ENCODE results near the gene C8A.

Gene C8A

DNA sequence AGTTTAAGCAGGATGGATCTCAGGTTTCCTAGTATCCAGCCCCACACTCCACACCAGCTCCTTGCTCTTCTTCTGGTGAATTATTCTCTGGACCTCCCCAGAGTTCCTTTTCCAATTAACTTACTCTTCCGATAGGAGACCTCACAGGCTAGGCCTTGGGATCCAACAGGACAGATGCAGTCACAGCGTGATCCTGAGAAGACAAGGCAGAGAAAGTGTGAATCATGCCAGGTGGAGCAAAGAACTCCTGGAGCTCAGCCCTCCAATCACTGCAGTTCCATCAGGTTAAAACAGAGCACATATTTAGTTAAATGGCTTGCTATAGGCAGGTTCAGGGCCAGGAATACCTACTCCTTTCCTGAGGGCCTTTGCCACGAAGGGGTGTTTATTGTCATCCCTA, 77.1 kb downstream of the C8A start:
- no peak for DNase-seq
- no peak overlapping the region for H3K27ac ChIP-seq (ENCODE audit: insufficient read depth, low read length, poor library complexity, severe bottlenecking)
- no peaks in the 10 kb centered on the region for H3K9me3 ChIP-seq (ENCODE audit: control insufficient read depth, low read length)
- H3K4me3 ChIP-seq (ENCODE audit: insufficient read depth, low read depth, low read length, poor library complexity, severe bottlenecking) = no peak overlapping the region
- no peaks in the 10 kb centered on the region for H3K36me3 ChIP-seq (ENCODE audit: control insufficient read depth, insufficient read depth, low read length)
- H3K4me1 ChIP-seq (ENCODE audit: control insufficient read depth, insufficient read depth, low read length, poor library complexity, severe bottlenecking) = no peaks in the 10 kb centered on the region
- H3K27me3 ChIP-seq (replicated peaks; ENCODE audit: control insufficient read depth, insufficient read depth, low read length, poor library complexity, severe bottlenecking) = no peaks in the 10 kb centered on the region

- Histone ChIP-seq H3K4me3 (ENCODE audit: insufficient read depth, low read depth, low read length, poor library complexity, severe bottlenecking) (no peak overlapping the region), H3K27me3 (replicated peaks; ENCODE audit: control insufficient read depth, insufficient read depth, low read length, poor library complexity, severe bottlenecking) (no peaks in the 10 kb centered on the region), H3K27ac (ENCODE audit: insufficient read depth, low read length, poor library complexity, severe bottlenecking) (no peak overlapping the region)
These were observed 78.6 kb downstream of the C8A start for GRCh38 chr1:56933161-56933560.

DNA sequence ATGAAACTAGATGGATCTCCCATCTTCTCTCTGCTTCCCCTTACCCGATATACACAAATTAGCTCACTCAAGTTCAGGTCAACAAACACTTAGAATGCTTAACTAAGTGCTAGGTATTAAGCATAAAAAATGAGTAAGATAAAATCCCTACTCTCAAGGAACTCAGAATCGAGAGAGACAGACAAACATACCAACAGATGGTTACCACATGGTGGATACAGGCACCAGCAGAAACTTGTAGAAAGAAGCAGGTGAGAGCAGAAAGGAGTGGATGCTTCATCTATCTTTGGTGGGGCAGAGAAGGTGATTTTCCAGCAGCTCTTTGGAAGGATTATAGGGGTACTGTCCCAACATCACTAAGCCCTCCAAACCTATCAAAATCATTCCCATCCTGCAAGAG, 79.0 kb downstream of the C8A start:
- Histone ChIP-seq H3K4me3 (ENCODE audit: insufficient read depth, low read depth, low read length, poor library complexity, severe bottlenecking) (no peak overlapping the region), H3K36me3 (ENCODE audit: control insufficient read depth, insufficient read depth, low read length) (no peaks in the 10 kb centered on the region), H3K27me3 (replicated peaks; ENCODE audit: control insufficient read depth, insufficient read depth, low read length, poor library complexity, severe bottlenecking) (no peaks in the 10 kb centered on the region), H3K4me1 (ENCODE audit: control insufficient read depth, insufficient read depth, low read length, poor library complexity, severe bottlenecking) (no peaks in the 10 kb centered on the region), H3K27ac (ENCODE audit: insufficient read depth, low read length, poor library complexity, severe bottlenecking) (no peak overlapping the region), H3K9me3 (ENCODE audit: control insufficient read depth, low read length) (no peaks in the 10 kb centered on the region)
- DNase-seq = no peak

More at GRCh38 chr1:56933161-56933560, 78.6 kb downstream of the C8A start:
- Histone ChIP-seq H3K4me1 (ENCODE audit: control insufficient read depth, insufficient read depth, low read length, poor library complexity, severe bottlenecking) (no peaks in the 10 kb centered on the region), H3K9me3 (ENCODE audit: control insufficient read depth, low read length) (no peaks in the 10 kb centered on the region), H3K36me3 (ENCODE audit: control insufficient read depth, insufficient read depth, low read length) (no peaks in the 10 kb centered on the region)
- DNase-seq = no peak

DNA sequence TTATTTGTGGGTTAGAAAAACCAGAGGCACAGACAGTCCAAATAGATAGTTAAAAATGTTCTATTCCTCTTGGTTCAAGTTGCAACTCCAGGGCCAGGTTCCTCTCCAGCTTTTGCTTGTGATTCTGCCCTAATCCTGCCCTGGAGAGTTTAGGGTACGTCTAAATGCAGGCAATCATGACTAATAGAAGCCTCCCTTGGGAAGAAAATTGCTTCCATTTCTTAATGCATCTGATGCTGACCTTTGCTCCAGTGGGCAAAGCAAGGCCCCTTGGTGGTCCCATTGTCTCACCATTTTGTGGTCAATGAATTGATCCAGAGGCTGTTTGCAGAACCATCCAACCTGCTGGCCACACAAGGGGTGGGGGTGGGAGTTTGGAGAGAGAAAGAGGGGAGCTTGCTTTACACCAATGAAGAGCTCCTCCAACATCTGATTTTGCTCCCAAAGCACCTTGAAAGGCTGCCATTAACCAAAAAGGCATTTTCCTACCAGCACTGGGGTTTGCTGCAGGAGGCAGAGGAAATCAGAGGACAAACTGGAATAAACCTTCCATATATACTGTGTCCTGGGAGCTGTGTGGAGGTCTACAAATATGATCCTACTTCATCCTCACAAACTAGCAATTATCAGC, 79.9 kb downstream of the C8A start:
- H3K27me3 ChIP-seq (replicated peaks; ENCODE audit: control insufficient read depth, insufficient read depth, low read length, poor library complexity, severe bottlenecking) = no peaks in the 10 kb centered on the region
- no peak overlapping the region for H3K27ac ChIP-seq (ENCODE audit: insufficient read depth, low read length, poor library complexity, severe bottlenecking)
- no peaks in the 10 kb centered on the region for H3K36me3 ChIP-seq (ENCODE audit: control insufficient read depth, insufficient read depth, low read length)
- no peak overlapping the region for H3K4me3 ChIP-seq (ENCODE audit: insufficient read depth, low read depth, low read length, poor library complexity, severe bottlenecking)
- no peaks in the 10 kb centered on the region for H3K9me3 ChIP-seq (ENCODE audit: control insufficient read depth, low read length)
- no peak for DNase-seq
- no peaks in the 10 kb centered on the region for H3K4me1 ChIP-seq (ENCODE audit: control insufficient read depth, insufficient read depth, low read length, poor library complexity, severe bottlenecking)

DNA sequence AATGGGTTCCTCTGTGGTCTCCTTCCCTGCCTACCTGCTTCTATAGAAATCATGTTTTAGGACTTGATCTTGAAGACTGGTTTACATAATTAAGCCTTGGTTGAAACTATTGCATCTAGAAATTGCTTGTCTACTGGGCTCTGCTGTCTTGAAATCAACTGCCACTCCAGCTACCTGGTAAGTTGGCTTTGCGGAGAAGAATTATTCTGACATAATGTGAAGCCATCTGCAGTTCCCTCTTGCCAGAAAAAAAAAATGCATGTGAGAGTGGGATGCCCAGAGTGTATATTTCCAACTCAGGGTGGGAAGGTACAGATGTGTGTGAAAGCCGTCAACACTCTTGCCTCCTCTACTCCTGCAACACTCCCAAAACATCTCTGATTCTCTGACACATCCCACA, 84.0 kb downstream of the C8A start:
- Histone ChIP-seq H3K9me3 (ENCODE audit: control insufficient read depth, low read length) (no peaks in the 10 kb centered on the region), H3K27me3 (replicated peaks; ENCODE audit: control insufficient read depth, insufficient read depth, low read length, poor library complexity, severe bottlenecking) (no peaks in the 10 kb centered on the region), H3K27ac (ENCODE audit: insufficient read depth, low read length, poor library complexity, severe bottlenecking) (no peak overlapping the region), H3K36me3 (ENCODE audit: control insufficient read depth, insufficient read depth, low read length) (no peaks in the 10 kb centered on the region), H3K4me3 (ENCODE audit: insufficient read depth, low read depth, low read length, poor library complexity, severe bottlenecking) (no peak overlapping the region), H3K4me1 (ENCODE audit: control insufficient read depth, insufficient read depth, low read length, poor library complexity, severe bottlenecking) (no peaks in the 10 kb centered on the region)
- DNase-seq = no peak

DNA sequence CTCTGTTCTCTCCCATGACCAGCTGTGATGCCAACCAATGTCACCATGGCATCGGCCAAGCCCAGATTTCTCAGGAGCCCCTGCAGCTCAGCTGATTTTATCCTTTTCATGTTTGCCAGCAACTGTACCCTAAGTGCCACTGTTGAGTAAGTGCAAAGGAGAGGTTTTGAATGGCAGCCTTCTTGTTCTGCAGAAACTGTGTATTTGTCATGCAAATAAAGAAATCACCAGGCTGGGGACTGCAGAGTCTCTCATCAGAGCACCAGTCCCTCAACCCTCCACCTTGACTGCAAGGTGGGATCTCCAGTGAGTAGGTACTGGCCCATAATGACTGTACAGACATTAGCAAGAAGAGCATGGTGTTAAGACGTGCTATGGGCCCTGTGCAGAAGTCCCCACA, 84.6 kb downstream of the C8A start:
- no peaks in the 10 kb centered on the region for H3K9me3 ChIP-seq (ENCODE audit: control insufficient read depth, low read length)
- DNase-seq = no peak

DNA sequence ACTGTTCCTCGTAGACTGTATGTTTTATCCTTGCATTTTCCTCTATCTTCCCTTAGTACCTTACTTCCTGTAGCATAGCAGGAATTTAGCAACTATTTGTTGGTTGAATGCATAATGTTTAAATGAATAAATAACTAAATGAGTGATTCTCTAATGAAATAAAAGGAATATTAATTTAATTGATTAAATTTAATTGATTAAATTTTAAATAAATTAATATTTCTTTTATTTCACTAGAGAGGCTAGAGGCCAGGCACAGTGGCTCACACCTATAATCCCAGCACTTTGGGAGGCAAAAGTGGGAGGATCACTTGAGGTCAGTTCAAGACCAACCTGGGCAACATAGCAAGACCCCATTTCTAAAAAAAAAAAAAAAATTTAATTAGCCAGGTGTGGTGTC, 85.4 kb downstream of the C8A start:
- Histone ChIP-seq H3K4me1 (ENCODE audit: control insufficient read depth, insufficient read depth, low read length, poor library complexity, severe bottlenecking) (no peaks in the 10 kb centered on the region), H3K27me3 (replicated peaks; ENCODE audit: control insufficient read depth, insufficient read depth, low read length, poor library complexity, severe bottlenecking) (no peaks in the 10 kb centered on the region), H3K36me3 (ENCODE audit: control insufficient read depth, insufficient read depth, low read length) (no peaks in the 10 kb centered on the region), H3K9me3 (ENCODE audit: control insufficient read depth, low read length) (no peaks in the 10 kb centered on the region), H3K4me3 (ENCODE audit: insufficient read depth, low read depth, low read length, poor library complexity, severe bottlenecking) (no peak overlapping the region), H3K27ac (ENCODE audit: insufficient read depth, low read length, poor library complexity, severe bottlenecking) (no peak overlapping the region)
- DNase-seq = no peak

More for the DNA sequence above, 84.6 kb downstream of the C8A start:
- Histone ChIP-seq H3K4me1 (ENCODE audit: control insufficient read depth, insufficient read depth, low read length, poor library complexity, severe bottlenecking) (no peaks in the 10 kb centered on the region), H3K36me3 (ENCODE audit: control insufficient read depth, insufficient read depth, low read length) (no peaks in the 10 kb centered on the region), H3K27ac (ENCODE audit: insufficient read depth, low read length, poor library complexity, severe bottlenecking) (no peak overlapping the region), H3K27me3 (replicated peaks; ENCODE audit: control insufficient read depth, insufficient read depth, low read length, poor library complexity, severe bottlenecking) (no peaks in the 10 kb centered on the region), H3K4me3 (ENCODE audit: insufficient read depth, low read depth, low read length, poor library complexity, severe bottlenecking) (no peak overlapping the region)

DNA sequence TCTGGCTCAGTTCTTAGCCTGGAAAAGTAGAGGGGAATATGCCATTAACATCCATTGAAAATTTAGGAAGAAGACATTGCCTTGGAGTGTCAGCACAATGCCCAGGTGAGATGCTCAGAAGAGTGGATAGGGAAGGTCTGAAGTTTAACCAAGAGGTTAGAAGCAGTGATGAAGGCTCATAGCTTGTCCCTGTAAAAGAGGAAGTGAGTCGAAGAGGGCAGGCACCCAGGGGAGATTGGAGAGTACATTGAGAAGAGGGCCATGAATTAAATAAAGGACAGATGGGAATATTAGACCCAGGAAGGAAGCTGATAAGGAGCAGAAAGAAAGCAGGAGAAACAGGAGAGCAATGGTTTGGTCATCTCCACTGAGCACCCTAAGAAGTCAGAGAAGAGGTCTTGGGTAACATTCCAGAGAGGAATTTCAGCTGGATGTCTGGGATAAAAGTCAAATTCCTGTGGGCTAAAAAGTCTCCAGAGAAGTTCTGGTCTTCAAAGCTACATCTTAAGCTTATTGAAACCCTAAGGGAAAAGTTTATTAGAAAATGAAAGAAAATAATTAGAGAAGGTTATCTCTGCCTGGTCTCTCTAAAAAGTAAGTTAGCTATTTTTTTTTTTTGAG, 93.9 kb downstream of the C8A start:
- no peak for DNase-seq
- H3K4me1 ChIP-seq (ENCODE audit: control insufficient read depth, insufficient read depth, low read length, poor library complexity, severe bottlenecking) = no peaks in the 10 kb centered on the region
- no peaks in the 10 kb centered on the region for H3K9me3 ChIP-seq (ENCODE audit: control insufficient read depth, low read length)
- H3K36me3 ChIP-seq (ENCODE audit: control insufficient read depth, insufficient read depth, low read length) = no peaks in the 10 kb centered on the region
- no peak overlapping the region for H3K4me3 ChIP-seq (ENCODE audit: insufficient read depth, low read depth, low read length, poor library complexity, severe bottlenecking)
- no peaks in the 10 kb centered on the region for H3K27me3 ChIP-seq (replicated peaks; ENCODE audit: control insufficient read depth, insufficient read depth, low read length, poor library complexity, severe bottlenecking)
- H3K27ac ChIP-seq (ENCODE audit: insufficient read depth, low read length, poor library complexity, severe bottlenecking) = no peak overlapping the region

DNA sequence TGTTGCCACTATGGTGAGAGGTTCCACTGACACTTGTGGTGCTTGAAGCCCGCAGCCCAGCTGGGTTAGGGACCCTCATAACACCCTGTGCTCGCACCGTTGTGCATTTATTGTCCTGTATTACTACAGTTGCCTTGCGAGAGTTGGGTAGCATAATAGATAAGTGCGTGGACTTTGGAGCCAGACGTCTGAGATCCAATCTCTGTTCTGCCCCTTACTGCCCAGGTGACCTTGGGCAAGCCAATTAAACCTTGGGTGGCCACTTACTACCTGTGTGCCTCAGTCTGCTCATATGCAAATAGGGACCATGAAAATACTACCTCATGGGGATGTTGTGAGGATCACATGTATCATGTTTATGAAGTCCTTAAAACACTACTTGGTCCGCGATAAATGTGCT, 97.9 kb downstream of the C8A start:
- Histone ChIP-seq H3K4me1 (ENCODE audit: control insufficient read depth, insufficient read depth, low read length, poor library complexity, severe bottlenecking) (no peaks in the 10 kb centered on the region), H3K27ac (ENCODE audit: insufficient read depth, low read length, poor library complexity, severe bottlenecking) (no peak overlapping the region), H3K9me3 (ENCODE audit: control insufficient read depth, low read length) (no peaks in the 10 kb centered on the region), H3K4me3 (ENCODE audit: insufficient read depth, low read depth, low read length, poor library complexity, severe bottlenecking) (no peak overlapping the region), H3K36me3 (ENCODE audit: control insufficient read depth, insufficient read depth, low read length) (no peaks in the 10 kb centered on the region), H3K27me3 (replicated peaks; ENCODE audit: control insufficient read depth, insufficient read depth, low read length, poor library complexity, severe bottlenecking) (no peaks in the 10 kb centered on the region)
- no peak for DNase-seq

- no peak overlapping the region for H3K27ac ChIP-seq (ENCODE audit: insufficient read depth, low read length, poor library complexity, severe bottlenecking)
These were observed 98.8 kb downstream of the C8A start for GRCh38 chr1:56953386-56953785.

More at GRCh38 chr1:56953386-56953785, 98.8 kb downstream of the C8A start:
- no peak for DNase-seq
- no peaks in the 10 kb centered on the region for H3K27me3 ChIP-seq (replicated peaks; ENCODE audit: control insufficient read depth, insufficient read depth, low read length, poor library complexity, severe bottlenecking)
- no peaks in the 10 kb centered on the region for H3K9me3 ChIP-seq (ENCODE audit: control insufficient read depth, low read length)
- H3K4me3 ChIP-seq (ENCODE audit: insufficient read depth, low read depth, low read length, poor library complexity, severe bottlenecking) = no peak overlapping the region
- H3K36me3 ChIP-seq (ENCODE audit: control insufficient read depth, insufficient read depth, low read length) = no peaks in the 10 kb centered on the region
- no peaks in the 10 kb centered on the region for H3K4me1 ChIP-seq (ENCODE audit: control insufficient read depth, insufficient read depth, low read length, poor library complexity, severe bottlenecking)
